ENCODE results near the gene TMEM161B. TPM values are rescaled to one million over a fixed set of nuclear protein-coding genes. Genes with fewer than 3 reads are reported as not detected.
"Not testable (repeated sequence)": the region's sequence is repeated elsewhere in the genome, so short reads cannot be mapped to it uniquely, and the experiment has no call there.

The TMEM161B gene
- total RNA-seq, 4 donors from 2014 or later: 20.5 to 35.7 (median 24.1) TPM

DNA sequence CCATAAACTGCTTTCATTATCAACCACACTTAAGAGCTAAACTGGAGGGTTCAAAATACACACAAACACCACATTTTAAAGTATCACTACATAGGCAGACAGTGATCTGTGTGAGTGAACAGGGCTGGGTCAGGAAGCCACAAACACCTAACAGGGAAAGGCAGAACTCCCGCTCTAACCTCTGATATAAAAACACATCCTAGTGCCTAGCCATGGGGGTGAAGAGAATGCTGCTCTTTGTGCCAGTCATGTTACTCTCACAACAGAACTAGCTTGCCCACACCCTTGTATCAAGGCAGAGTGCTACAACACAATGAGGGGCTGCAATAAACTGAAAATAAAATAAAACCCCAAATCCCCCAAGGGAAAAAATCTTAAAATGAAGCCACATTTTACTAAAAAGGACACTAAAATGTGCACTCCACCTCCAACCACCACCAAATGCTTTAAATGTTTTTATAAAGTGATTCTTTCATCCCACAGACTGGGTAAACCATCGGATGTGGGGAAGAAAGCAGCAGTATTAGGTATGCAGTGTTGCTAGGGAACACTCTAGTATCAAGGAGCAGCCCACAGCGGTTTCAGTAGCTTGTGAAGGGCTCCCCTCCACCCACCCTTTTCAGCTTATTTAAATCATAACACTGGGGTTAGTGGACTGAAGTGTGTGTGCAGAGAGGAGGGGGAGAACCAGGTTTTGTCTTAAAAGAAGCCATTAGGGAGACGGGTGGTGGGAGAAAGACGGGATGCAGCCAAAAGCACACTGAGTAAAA lies 64.5 kb downstream of the TMEM161B start:
- no peaks in the 10 kb centered on the region for H3K9me3 ChIP-seq
- TF ChIP-seq, protein P1, sequence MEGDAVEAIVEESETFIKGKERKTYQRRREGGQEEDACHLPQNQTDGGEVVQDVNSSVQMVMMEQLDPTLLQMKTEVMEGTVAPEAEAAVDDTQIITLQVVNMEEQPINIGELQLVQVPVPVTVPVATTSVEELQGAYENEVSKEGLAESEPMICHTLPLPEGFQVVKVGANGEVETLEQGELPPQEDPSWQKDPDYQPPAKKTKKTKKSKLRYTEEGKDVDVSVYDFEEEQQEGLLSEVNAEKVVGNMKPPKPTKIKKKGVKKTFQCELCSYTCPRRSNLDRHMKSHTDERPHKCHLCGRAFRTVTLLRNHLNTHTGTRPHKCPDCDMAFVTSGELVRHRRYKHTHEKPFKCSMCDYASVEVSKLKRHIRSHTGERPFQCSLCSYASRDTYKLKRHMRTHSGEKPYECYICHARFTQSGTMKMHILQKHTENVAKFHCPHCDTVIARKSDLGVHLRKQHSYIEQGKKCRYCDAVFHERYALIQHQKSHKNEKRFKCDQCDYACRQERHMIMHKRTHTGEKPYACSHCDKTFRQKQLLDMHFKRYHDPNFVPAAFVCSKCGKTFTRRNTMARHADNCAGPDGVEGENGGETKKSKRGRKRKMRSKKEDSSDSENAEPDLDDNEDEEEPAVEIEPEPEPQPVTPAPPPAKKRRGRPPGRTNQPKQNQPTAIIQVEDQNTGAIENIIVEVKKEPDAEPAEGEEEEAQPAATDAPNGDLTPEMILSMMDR (IDR thresholded peaks at IDR 0.05): no peak
- no peak for TF ChIP-seq POLR2A (IDR thresholded peaks at IDR 0.05)
- H3K4me1 ChIP-seq: no peaks in the 10 kb centered on the region
- no peak for DNase-seq
- 76 to 77% methylated on average over 5 of the region's 5 CpGs for WGBS, 2 donors
- no peaks in the 10 kb centered on the region for H3K27me3 ChIP-seq
- intact Hi-C loops (cut with DNase I): no loop called here
- no peak overlapping the region for H3K4me3 ChIP-seq (replicated peaks in 1 of 3)
- H3K27ac ChIP-seq: no peak overlapping the region
- H3K36me3 ChIP-seq: peaks cover 4% of the 10 kb centered on the region in 2 donors

GRCh38 chr5:88195636-88196035 lies 73.0 kb downstream of the TMEM161B start:
- intact Hi-C loops (cut with DNase I): no loop called here
- Histone ChIP-seq H3K27ac (no peak overlapping the region), H3K4me1 (no peaks in the 10 kb centered on the region), H3K27me3 (no peaks in the 10 kb centered on the region), H3K36me3 (peaks cover under 1 to 12% of the 10 kb centered on the region in 2 donors), H3K4me3 (replicated peaks in 1 of 3) (no peak overlapping the region), H3K9me3 (peaks cover 2% of the 10 kb centered on the region)
- no peak for TF ChIP-seq POLR2A (IDR thresholded peaks at IDR 0.05)
- TF ChIP-seq, protein P1 (IDR thresholded peaks at IDR 0.05): no peak
- no peak for DNase-seq

DNA sequence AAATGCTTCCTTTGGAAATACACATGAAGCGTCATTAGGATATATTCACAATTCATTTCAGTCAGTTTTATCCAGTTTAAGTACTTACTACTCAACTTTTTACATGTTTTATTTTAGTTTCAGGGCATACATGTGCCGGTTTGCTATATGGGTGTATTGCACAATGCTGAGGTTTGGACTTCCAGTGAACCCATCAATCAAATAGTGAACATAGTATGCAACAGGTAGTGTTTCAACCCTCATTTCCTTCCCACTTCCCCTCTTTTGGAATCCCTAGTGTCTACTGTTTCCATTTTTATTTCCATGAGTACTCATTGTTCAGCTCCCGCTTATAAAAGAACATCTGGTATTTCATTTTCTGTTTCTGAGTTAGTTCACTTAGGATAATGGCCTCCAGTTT lies 74.7 kb downstream of the TMEM161B start:
- H3K27ac ChIP-seq: no peak overlapping the region
- intact Hi-C loops (cut with DNase I): no loop called here
- 96 to 97% methylated on average over 3 of the region's 3 CpGs for WGBS, 2 donors
- H3K27me3 ChIP-seq: no peaks in the 10 kb centered on the region
- no peak for DNase-seq
- peaks cover 0 to 8% of the 10 kb centered on the region in 2 donors for H3K36me3 ChIP-seq
- no peaks in the 10 kb centered on the region for H3K4me1 ChIP-seq
- H3K9me3 ChIP-seq: peaks cover 2% of the 10 kb centered on the region
- H3K4me3 ChIP-seq (replicated peaks in 1 of 3): no peak overlapping the region
- TF ChIP-seq POLR2A (IDR thresholded peaks at IDR 0.05): no peak
- TF ChIP-seq, protein P1 (IDR thresholded peaks at IDR 0.05): no peak

DNA sequence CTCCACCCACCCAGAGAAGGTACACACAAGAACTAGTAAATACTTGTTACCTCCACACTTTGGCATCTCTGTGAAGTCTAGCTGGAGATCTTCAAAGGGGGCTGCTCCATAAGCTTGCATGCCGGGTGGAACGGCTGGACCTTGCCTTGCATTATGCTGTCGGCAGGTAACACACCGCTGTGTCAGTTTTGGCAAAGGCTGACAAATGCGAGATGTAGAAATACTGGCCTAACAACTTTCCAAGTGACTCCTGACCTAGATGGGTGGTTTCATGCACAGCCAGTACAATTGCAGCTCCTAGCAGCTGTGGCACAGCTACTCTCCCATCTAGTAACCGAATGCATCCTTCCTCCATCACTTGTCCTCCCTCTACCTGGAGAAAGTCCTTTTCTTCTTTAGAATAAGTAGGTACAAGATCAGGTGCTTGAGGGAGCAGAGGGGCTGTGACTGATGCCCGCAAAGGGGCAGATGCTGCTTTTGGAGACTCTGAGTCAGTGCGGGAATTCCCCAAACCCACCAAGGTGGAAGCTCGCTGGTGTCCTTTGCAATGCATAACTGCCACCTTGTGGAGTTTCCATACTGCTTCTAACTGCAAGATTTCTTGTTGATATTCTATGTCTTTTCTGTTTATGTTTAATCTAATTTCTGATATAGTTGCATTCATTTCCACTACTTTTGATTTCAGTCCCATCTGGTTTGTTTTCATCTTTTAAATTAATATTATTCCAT lies 78.4 kb downstream of the TMEM161B start:
- Histone ChIP-seq H3K9me3 (peaks cover 2% of the 10 kb centered on the region), H3K27me3 (no peaks in the 10 kb centered on the region), H3K27ac (no peak overlapping the region), H3K4me1 (no peaks in the 10 kb centered on the region), H3K4me3 (replicated peaks in 1 of 3) (no peak overlapping the region), H3K36me3 (peaks cover 0 to 8% of the 10 kb centered on the region in 2 donors)
- TF ChIP-seq, protein P1 (IDR thresholded peaks at IDR 0.05): no peak
- no peak for TF ChIP-seq POLR2A (IDR thresholded peaks at IDR 0.05)
- intact Hi-C loops (cut with DNase I): no loop called here
- 93% methylated on average over 9 of the region's 9 CpGs for WGBS, 2 donors
- no peak for DNase-seq

DNA sequence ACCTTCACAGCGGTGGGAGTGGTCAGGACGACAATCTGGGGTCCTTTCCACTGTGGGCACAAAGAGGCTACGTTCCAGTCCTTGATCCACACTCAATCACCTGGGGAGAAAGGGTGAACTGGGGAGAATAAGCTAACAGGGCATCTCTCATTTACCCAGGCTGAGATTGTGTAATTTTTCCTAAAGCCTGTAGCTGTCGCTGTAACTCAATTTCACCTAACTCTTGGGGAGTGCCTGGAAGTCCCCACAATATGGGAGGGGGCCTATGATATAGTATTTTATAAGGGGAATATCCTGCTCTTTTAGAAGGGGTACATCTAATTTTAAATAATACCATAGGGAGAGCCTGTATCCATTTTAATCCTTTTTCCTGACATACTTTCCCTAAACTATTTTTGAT lies 79.2 kb downstream of the TMEM161B start:
- intact Hi-C loops (cut with DNase I); H3K4me3 ChIP-seq (replicated peaks in 1 of 3); DNase-seq; H3K27ac ChIP-seq; H3K36me3 ChIP-seq; H3K27me3 ChIP-seq; H3K9me3 ChIP-seq; H3K4me1 ChIP-seq: not testable (repeated sequence)
- WGBS, 2 donors: 92 to 95% methylated on average over 4 of the region's 4 CpGs
